K562 (cell line): ENCODE results near the gene ELMO1.

ENCODE experiments used
- CXXC5 ChIP-seq: fragments of 250-450 bp; sonication (Bioruptor Pico); IDR thresholded peaks from 2 replicates; pipeline ENCODE4 v1.8.0; 2022; ENCODE audit warnings: inconsistent platforms, mild to moderate bottlenecking, moderate library complexity
- DNMT1 ChIP-seq: fragments of 450-650 bp; IDR thresholded peaks from 2 replicates; pipeline ENCODE4 v1.6.1; 2016; ENCODE audit warnings: antibody characterized with exemption, mild to moderate bottlenecking
- EZH2 ChIP-seq: IDR thresholded peaks from 2 replicates; pipeline ENCODE4 v1.6.1; 2012; ENCODE audit warnings: low read depth, mild to moderate bottlenecking, inconsistent platforms, low read length, borderline replicate concordance
- FUS ChIP-seq: fragments of 200-400 bp; formaldehyde crosslinking; optimal IDR thresholded peaks from 2 replicates; pipeline ENCODE3; 2017; ENCODE audit warnings: low read depth, low read length
- GABPA ChIP-seq: fragments of 200-800 bp; sonication (Bioruptor generic); conservative IDR thresholded peaks from 2 replicates; pipeline ENCODE4 v1.6.1; 2016; ENCODE audit warnings: low read depth, missing genetic modification characterization, missing compliant biosample characterization
- ZNF431 ChIP-seq: sonication (generic); formaldehyde crosslinking; IDR thresholded peaks from 2 replicates; pipeline ENCODE4 v1.8.0; 2022; ENCODE audit warnings: mild to moderate bottlenecking, missing genetic modification reagents
- ZNF830 ChIP-seq: fragments of 250-450 bp; sonication (Bioruptor Pico); IDR thresholded peaks from 2 replicates; pipeline ENCODE4 v1.5.0; 2021; ENCODE audit warnings: mild to moderate bottlenecking

- TF ChIP-seq DNMT1, result no peak
- TF ChIP-seq FUS, result no peak
- no peak for TF ChIP-seq GABPA (tag)
- no peak for TF ChIP-seq EZH2
- no peak for TF ChIP-seq ZNF431
- no peak for TF ChIP-seq ZNF830 (CRISPR knock-in tag)
- TF ChIP-seq CXXC5, result no peak
Observed at GRCh38 chr7:36939816-36940215, 508.8 kb downstream of the ELMO1 start.
